B cell (primary cell): Measurements from ENCODE around the gene BAZ2B. TPM values are rescaled to one million over a fixed set of nuclear protein-coding genes. Genes with fewer than 3 reads are reported as not detected.

Source experiments
- ATAC-seq: fragments of 200-7000 bp; cut with Tn5 transposase; one replicate; pipeline ENCODE4 v1.10.0; 2021; ENCODE audit warnings: low read depth, mild to moderate bottlenecking, moderate number of reproducible peaks, moderate library complexity
- CTCF ChIA-PET: fragments of 350-600 bp; sonication (Branson Sonifier 250); formaldehyde crosslinking; loops from one replicate; lab custom pipeline; 2021; ENCODE audit warnings: antibody characterized with exemption, inconsistent platforms; lab: Charles Lee
- POLR2A ChIA-PET: fragments of 350-600 bp; sonication (Branson Sonifier 250); formaldehyde crosslinking; loops from one replicate; lab custom pipeline; 2021; ENCODE audit warnings: antibody characterized with exemption; lab: Charles Lee
- DNase-seq: peaks from one replicate; pipeline ENCODE4 v3.0.0; 2013
- H2AFZ ChIP-seq: 2 replicates; pipeline ENCODE4 v1.6.1; 2012; ENCODE audit warnings: mild to moderate bottlenecking, low read depth, low read length; ENCODE audit not compliant: insufficient read depth, poor library complexity, severe bottlenecking
- H3K27ac ChIP-seq, 2 donors: 1 replicate in 1 of 2; 2 replicates in 1 of 2; pipeline ENCODE4 v1.5.1; 2012 to 2013; ENCODE audit warnings: low read length in 2 of 2, mild to moderate bottlenecking in 2 of 2, moderate library complexity in 1 of 2
- H3K27me3 ChIP-seq, 4 experiments: fragments of 200-600 bp in 1 of 4; sonication (generic) in 1 of 4; replicated peaks in 1 of 4; 1 replicate in 2 of 4; 2 replicates in 2 of 4; pipeline versions ENCODE4 v1.6.1 to v1.7.0; 2013 to 2016; ENCODE audit warnings: low read length in 3 of 4, mild to moderate bottlenecking in 2 of 4, mixed read lengths in 1 of 4, moderate library complexity in 1 of 4; ENCODE audit not compliant: insufficient read depth in 4 of 4, control insufficient read depth in 3 of 4; ENCODE audit errors: control extremely low read depth in 1 of 4
- H3K36me3 ChIP-seq, 2 experiments: replicated peaks in 1 of 2; 1 replicate in 1 of 2; 2 replicates in 1 of 2; pipeline versions ENCODE4 v1.6.1 to v1.7.1; 2013; ENCODE audit warnings: low read length in 1 of 2; ENCODE audit not compliant: insufficient read depth in 2 of 2, control insufficient read depth in 1 of 2; ENCODE audit errors: control extremely low read depth in 1 of 2, extremely low read depth in 1 of 2
- H3K4me1 ChIP-seq, 2 donors: fragments of 200-600 bp in 1 of 2; sonication (generic) in 1 of 2; 1 replicate in 1 of 2; 2 replicates in 1 of 2; pipeline versions ENCODE4 v1.5.1 to v1.6.1; 2013 to 2017; ENCODE audit warnings: low read length in 2 of 2; ENCODE audit not compliant: control insufficient read depth in 2 of 2, insufficient read depth in 2 of 2
- H3K4me2 ChIP-seq: replicated peaks from 2 replicates; pipeline ENCODE3; 2012; ENCODE audit warnings: mild to moderate bottlenecking, low read depth, low read length; ENCODE audit not compliant: poor library complexity, severe bottlenecking
- H3K4me3 ChIP-seq, 5 experiments: fragments of 200-600 bp in 1 of 5; sonication (generic) in 1 of 5; 1 replicate in 3 of 5; 2 replicates in 2 of 5; pipeline versions ENCODE4 v1.5.1 to v1.7.0; 2011 to 2016; ENCODE audit warnings: low read length in 4 of 5, mild to moderate bottlenecking in 4 of 5, low read depth in 2 of 5, control low read depth in 1 of 5, moderate library complexity in 1 of 5; ENCODE audit not compliant: insufficient read depth in 1 of 5; ENCODE audit errors: control extremely low read depth in 1 of 5, extremely low read depth in 1 of 5
- H3K79me2 ChIP-seq: fragments of 200-600 bp; sonication (generic); one replicate; pipeline ENCODE4 v1.6.0; 2016; ENCODE audit warnings: low read length; ENCODE audit not compliant: control insufficient read depth, insufficient read depth
- H3K9ac ChIP-seq: fragments of 200-600 bp; sonication (generic); 2 replicates; pipeline ENCODE4 v1.6.1; 2017; ENCODE audit warnings: mild to moderate bottlenecking, low read length, moderate library complexity
- H3K9me3 ChIP-seq, 3 donors: one replicate each; pipeline versions ENCODE4 v1.6.1 to v1.7.1; 2013; ENCODE audit warnings: low read length in 2 of 3; ENCODE audit not compliant: control insufficient read depth in 2 of 3, insufficient read depth in 1 of 3; ENCODE audit errors: control extremely low read depth in 1 of 3
- H4K20me1 ChIP-seq: 2 replicates; pipeline ENCODE4 v1.6.0; 2012; ENCODE audit warnings: mild to moderate bottlenecking, low read length; ENCODE audit not compliant: insufficient read depth, control insufficient read depth, poor library complexity, severe bottlenecking
- H3K27ac Mint-ChIP-seq: one replicate; pipeline ENCODE4 v1.8.0; 2021; ENCODE audit warnings: mixed read lengths
- H3K27me3 Mint-ChIP-seq: one replicate; pipeline ENCODE4 v1.8.0; 2021; ENCODE audit warnings: mixed read lengths
- H3K4me1 Mint-ChIP-seq: one replicate; pipeline ENCODE4 v1.8.0; 2021; ENCODE audit warnings: mixed read lengths
- H3K4me3 Mint-ChIP-seq: one replicate; pipeline ENCODE4 v1.8.0; 2021; ENCODE audit warnings: mixed read lengths
- H3K9me3 Mint-ChIP-seq: one replicate; pipeline ENCODE4 v1.8.0; 2022; ENCODE audit warnings: mixed read lengths; ENCODE audit not compliant: insufficient read depth
- EZH2 ChIP-seq: IDR thresholded peaks from 2 replicates; pipeline ENCODE4 v1.6.1; 2012; ENCODE audit warnings: borderline replicate concordance, low read depth, mild to moderate bottlenecking, moderate library complexity, low read length; ENCODE audit not compliant: insufficient read depth, poor library complexity, severe bottlenecking
- WGBS: methylation state at CpG from one replicate; pipeline ENCODE4 v1.1.5; 2013; ENCODE audit warnings: missing lambda C conversion rate; ENCODE audit not compliant: insufficient coverage; 5-methylcytosine and 5-hydroxymethylcytosine counted together
- intact Hi-C: fragments of 100-400 bp; cut with micrococcal nuclease; formaldehyde crosslinking; loops from one replicate; pipeline ENCODE4 v1.10.0; 2022
- polyA plus RNA-seq: library from polyadenylated mRNA; depleted of rRNA; stranded (reverse); fragments of >200 nt; gene quantifications from 2 replicates; pipeline ENCODE4 v1.2.3, GENCODE V29; 2012
- total RNA-seq, 2 donors: library from RNA; stranded (reverse); fragments of 120-200 nt in 1 of 2; gene quantifications; 1 replicate in 1 of 2; 2 replicates in 1 of 2; pipeline versions ENCODE4 v1.2.3 to v1.2.4, GENCODE V29; 2013 to 2022
- TF ChIP-seq, protein P1 (sequence below): fragments of 200-600 bp; IDR thresholded peaks from one replicate; pipeline ENCODE4 v1.8.0; 2022; ENCODE audit warnings: antibody characterized with exemption, mild to moderate bottlenecking

Gene BAZ2B
- total and polyA plus RNA-seq, 2 donors (not counting 1 experiment from before 2014, with no cell fraction given), result 8.6 to 42.3 TPM

DNA sequence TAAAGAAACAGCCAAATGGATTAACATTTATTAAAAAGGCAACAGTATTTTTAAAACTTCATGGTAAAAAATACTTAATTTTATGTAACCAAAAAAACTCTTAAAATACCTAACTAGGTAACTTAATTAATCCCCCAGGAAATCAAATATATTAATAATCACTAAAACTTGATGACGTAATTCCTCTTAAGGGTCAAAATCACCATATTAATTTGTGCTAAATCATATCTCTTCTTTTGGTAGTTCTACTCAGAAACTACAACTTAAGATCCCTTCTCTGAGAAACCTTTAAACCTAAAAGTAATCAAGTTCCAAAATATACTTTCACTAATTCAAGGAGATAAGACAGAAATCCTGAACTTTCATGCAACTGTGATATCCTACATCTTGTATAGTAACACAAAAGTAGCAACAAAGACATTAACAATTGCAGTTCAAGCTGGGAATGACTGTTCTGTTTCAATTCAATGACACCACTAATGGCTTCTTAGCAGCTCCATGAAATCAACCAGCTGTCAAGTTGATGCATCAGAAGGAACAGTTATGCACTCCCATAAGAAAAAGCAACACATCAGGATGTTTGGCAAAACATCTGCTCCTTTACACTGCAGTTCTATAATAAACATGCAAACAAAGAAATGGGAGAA lies 4.0 kb downstream of the BAZ2B start:
- no peaks in the 10 kb centered on the region for H3K36me3 ChIP-seq
- Mint-ChIP-seq H3K27ac (no peak overlapping the region), H3K4me1 (peaks cover 20% of the 10 kb centered on the region), H3K4me3 (no peak overlapping the region), H3K27me3 (peaks cover 26% of the 10 kb centered on the region), H3K9me3 (no peaks in the 10 kb centered on the region)
- whole genome bisulfite sequencing, result no CpG with 5 or more reads among the region's 1 CpG
- no peak overlapping the region for H3K4me3 ChIP-seq
- intact Hi-C loops, result no loop called here
- DNase-seq, result no peak
- H3K27me3 ChIP-seq, result peaks cover 0 to 4% (median 0%) of the 10 kb centered on the region in 4 experiments
- TF ChIP-seq, protein P1, sequence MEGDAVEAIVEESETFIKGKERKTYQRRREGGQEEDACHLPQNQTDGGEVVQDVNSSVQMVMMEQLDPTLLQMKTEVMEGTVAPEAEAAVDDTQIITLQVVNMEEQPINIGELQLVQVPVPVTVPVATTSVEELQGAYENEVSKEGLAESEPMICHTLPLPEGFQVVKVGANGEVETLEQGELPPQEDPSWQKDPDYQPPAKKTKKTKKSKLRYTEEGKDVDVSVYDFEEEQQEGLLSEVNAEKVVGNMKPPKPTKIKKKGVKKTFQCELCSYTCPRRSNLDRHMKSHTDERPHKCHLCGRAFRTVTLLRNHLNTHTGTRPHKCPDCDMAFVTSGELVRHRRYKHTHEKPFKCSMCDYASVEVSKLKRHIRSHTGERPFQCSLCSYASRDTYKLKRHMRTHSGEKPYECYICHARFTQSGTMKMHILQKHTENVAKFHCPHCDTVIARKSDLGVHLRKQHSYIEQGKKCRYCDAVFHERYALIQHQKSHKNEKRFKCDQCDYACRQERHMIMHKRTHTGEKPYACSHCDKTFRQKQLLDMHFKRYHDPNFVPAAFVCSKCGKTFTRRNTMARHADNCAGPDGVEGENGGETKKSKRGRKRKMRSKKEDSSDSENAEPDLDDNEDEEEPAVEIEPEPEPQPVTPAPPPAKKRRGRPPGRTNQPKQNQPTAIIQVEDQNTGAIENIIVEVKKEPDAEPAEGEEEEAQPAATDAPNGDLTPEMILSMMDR, result no peak
- TF ChIP-seq EZH2, result no peak
- no peak for ATAC-seq
- no peaks in the 10 kb centered on the region for H3K9me3 ChIP-seq
- H3K4me1 ChIP-seq, result peaks cover 15 to 16% of the 10 kb centered on the region in 2 donors
- H3K27ac ChIP-seq, result no peak overlapping the region
- no peak overlapping the region for H3K9ac ChIP-seq
- no peaks in the 10 kb centered on the region for H4K20me1 ChIP-seq
- ChIA-PET CTCF (no interaction called here), POLR2A (no interaction called here)
- H2AFZ ChIP-seq, result no peak overlapping the region
- no peak overlapping the region for H3K4me2 ChIP-seq
- no peaks in the 10 kb centered on the region for H3K79me2 ChIP-seq

GRCh38 chr2:159609811-159610549 lies 6.4 kb downstream of the BAZ2B start:
- Mint-ChIP-seq H3K4me1 (peaks cover 17% of the 10 kb centered on the region), H3K27ac (no peak overlapping the region), H3K27me3 (peaks cover 20% of the 10 kb centered on the region), H3K9me3 (no peaks in the 10 kb centered on the region), H3K4me3 (no peak overlapping the region)
- H3K27ac ChIP-seq, result no peak overlapping the region
- intact Hi-C loops, result no loop called here
- no peak for TF ChIP-seq EZH2
- TF ChIP-seq, protein P1, result no peak
- no peak for ATAC-seq
- WGBS, result 100% methylated on average over 1 of the region's 4 CpGs
- POLR2A ChIA-PET, result no interaction called here
- no peaks in the 10 kb centered on the region for H3K79me2 ChIP-seq
- H3K9ac ChIP-seq, result no peak overlapping the region
- peaks cover 5 to 11% of the 10 kb centered on the region in 2 donors for H3K4me1 ChIP-seq
- no peak overlapping the region for H2AFZ ChIP-seq
- H3K4me3 ChIP-seq, result no peak overlapping the region
- CTCF ChIA-PET, result no interaction called here
- H3K36me3 ChIP-seq, result no peaks in the 10 kb centered on the region
- H4K20me1 ChIP-seq, result no peaks in the 10 kb centered on the region
- no peak for DNase-seq
- H3K27me3 ChIP-seq, result no peaks in the 10 kb centered on the region
- H3K9me3 ChIP-seq, result no peaks in the 10 kb centered on the region
- no peak overlapping the region for H3K4me2 ChIP-seq
